Skeletal muscle tissue (tissue), 4 donors: ENCODE data around the gene SUSD6. TPM values are rescaled to one million over a fixed set of nuclear protein-coding genes. Genes with fewer than 3 reads are reported as not detected.
"Not testable (repeated sequence)": the region's sequence is repeated elsewhere in the genome, so short reads cannot be mapped to it uniquely, and the experiment has no call there.

Experiments used
- H3K27ac ChIP-seq: one replicate; pipeline ENCODE4 v1.7.0; 2013; ENCODE audit warnings: mild to moderate bottlenecking, low read depth, low read length, inconsistent platforms
- H3K27me3 ChIP-seq, 3 donors: one replicate each; pipeline ENCODE4 v1.7.0; 2013; ENCODE audit warnings: low read length in 3 of 3; ENCODE audit not compliant: control insufficient read depth in 3 of 3, insufficient read depth in 3 of 3
- H3K36me3 ChIP-seq, 3 donors: one replicate each; pipeline ENCODE4 v1.7.0; 2013; ENCODE audit warnings: low read length in 3 of 3; ENCODE audit not compliant: control insufficient read depth in 3 of 3, insufficient read depth in 3 of 3
- H3K4me1 ChIP-seq, 3 donors: one replicate each; pipeline ENCODE4 v1.7.0; 2013; ENCODE audit warnings: low read length in 3 of 3, mild to moderate bottlenecking in 3 of 3; ENCODE audit not compliant: control insufficient read depth in 3 of 3, insufficient read depth in 3 of 3
- H3K4me3 ChIP-seq, 3 donors: one replicate each; pipeline ENCODE4 v1.7.0; 2013; ENCODE audit warnings: low read length in 3 of 3
- H3K9ac ChIP-seq, 3 donors: one replicate each; pipeline ENCODE4 v1.7.0; 2013; ENCODE audit warnings: low read length in 3 of 3, mild to moderate bottlenecking in 3 of 3, moderate library complexity in 2 of 3, low read depth in 1 of 3
- H3K9me3 ChIP-seq, 3 donors: one replicate each; pipeline ENCODE4 v1.7.0; 2013; ENCODE audit warnings: low read length in 3 of 3; ENCODE audit not compliant: control insufficient read depth in 3 of 3
- total RNA-seq: library from RNA; depleted of rRNA; stranded (reverse); fragments of >200 nt; gene quantifications from one replicate; pipeline ENCODE4 v1.2.3, GENCODE V29; 2014
- donor health status: Osteomylitis.

Gene SUSD6
- total RNA-seq, 1 donor from 2014 or later = 10.4 TPM

- H3K9me3 ChIP-seq = no peaks in the 10 kb centered on the region
- H3K4me1 ChIP-seq = peaks cover 42 to 53% (median 49%) of the 10 kb centered on the region in 3 donors
- H3K27me3 ChIP-seq = no peaks in the 10 kb centered on the region
- peaks cover 7 to 9% (median 7%) of the 10 kb centered on the region in 3 donors for H3K36me3 ChIP-seq
- H3K4me3 ChIP-seq = no peak overlapping the region
- H3K27ac ChIP-seq = no peak overlapping the region
- H3K9ac ChIP-seq = no peak overlapping the region
Measured at GRCh38 chr14:69713993-69714679, 102.7 kb downstream of the SUSD6 start.

GRCh38 chr14:69715725-69716477 lies 104.5 kb downstream of the SUSD6 start:
- no peak overlapping the region for H3K9ac ChIP-seq
- no peaks in the 10 kb centered on the region for H3K27me3 ChIP-seq
- no peak overlapping the region for H3K4me3 ChIP-seq
- H3K36me3 ChIP-seq = peaks cover 0 to 3% (median 0%) of the 10 kb centered on the region in 3 donors
- peaks cover 42 to 53% (median 52%) of the 10 kb centered on the region in 3 donors for H3K4me1 ChIP-seq
- peak overlapping the region; percentile 43 for H3K27ac ChIP-seq
- no peaks in the 10 kb centered on the region for H3K9me3 ChIP-seq

- H3K9me3 ChIP-seq = no peaks in the 10 kb centered on the region
- peaks cover 0 to 3% (median 0%) of the 10 kb centered on the region in 3 donors for H3K36me3 ChIP-seq
- H3K27ac ChIP-seq = peak overlapping the region; percentile 43
- no peaks in the 10 kb centered on the region for H3K27me3 ChIP-seq
- H3K9ac ChIP-seq = no peak overlapping the region
- H3K4me1 ChIP-seq = peaks cover 34 to 45% (median 45%) of the 10 kb centered on the region in 3 donors
- H3K4me3 ChIP-seq = no peak overlapping the region
Measured at GRCh38 chr14:69716478-69717187, 105.2 kb downstream of the SUSD6 start.

GRCh38 chr14:69718614-69719013 lies 107.2 kb downstream of the SUSD6 start:
- H3K27ac ChIP-seq, H3K36me3 ChIP-seq, H3K9me3 ChIP-seq, H3K27me3 ChIP-seq, H3K4me3 ChIP-seq, H3K9ac ChIP-seq: not testable (repeated sequence)
- H3K4me1 ChIP-seq = peaks cover 15 to 25% (median 25%) of the 10 kb centered on the region in 3 donors

GRCh38 chr14:69719501-69719951 lies 108.1 kb downstream of the SUSD6 start:
- no peaks in the 10 kb centered on the region for H3K9me3 ChIP-seq
- H3K9ac ChIP-seq = no peak overlapping the region
- no peaks in the 10 kb centered on the region for H3K36me3 ChIP-seq
- H3K4me1 ChIP-seq = peaks cover 12 to 25% (median 23%) of the 10 kb centered on the region in 3 donors
- no peak overlapping the region for H3K4me3 ChIP-seq
- H3K27ac ChIP-seq = no peak overlapping the region
- no peaks in the 10 kb centered on the region for H3K27me3 ChIP-seq

- H3K4me3 ChIP-seq = no peak overlapping the region
- no peaks in the 10 kb centered on the region for H3K9me3 ChIP-seq
- H3K27ac ChIP-seq = no peak overlapping the region
- H3K27me3 ChIP-seq = no peaks in the 10 kb centered on the region
- peaks cover 9 to 21% (median 19%) of the 10 kb centered on the region in 3 donors for H3K4me1 ChIP-seq
- H3K9ac ChIP-seq = no peak overlapping the region
- H3K36me3 ChIP-seq = no peaks in the 10 kb centered on the region
Measured at GRCh38 chr14:69720912-69721311, 109.5 kb downstream of the SUSD6 start.

- Histone ChIP-seq H3K9ac (peak overlapping the region; percentile 48 to 80 (median 72)), H3K9me3 (no peaks in the 10 kb centered on the region), H3K4me3 (peak overlapping the region; percentile 59 to 77 (median 63)), H3K27me3 (no peaks in the 10 kb centered on the region), H3K4me1 (peaks cover 3 to 12% (median 10%) of the 10 kb centered on the region in 3 donors), H3K36me3 (no peaks in the 10 kb centered on the region), H3K27ac (peak overlapping the region; percentile 2)
Measured at GRCh38 chr14:69726761-69727511, 115.5 kb downstream of the SUSD6 start.

- peak overlapping the region in 1 of 3 donors; percentile 33 for H3K9ac ChIP-seq
- H3K36me3 ChIP-seq = no peaks in the 10 kb centered on the region
- H3K27me3 ChIP-seq = no peaks in the 10 kb centered on the region
- peaks cover 3 to 12% (median 10%) of the 10 kb centered on the region in 3 donors for H3K4me1 ChIP-seq
- H3K27ac ChIP-seq = peak overlapping the region; percentile 2
- no peaks in the 10 kb centered on the region for H3K9me3 ChIP-seq
- H3K4me3 ChIP-seq = no peak overlapping the region
Measured at GRCh38 chr14:69727860-69728259, 116.5 kb downstream of the SUSD6 start.

- H3K27me3 ChIP-seq, H3K9ac ChIP-seq, H3K36me3 ChIP-seq, H3K4me1 ChIP-seq, H3K27ac ChIP-seq, H3K4me3 ChIP-seq, H3K9me3 ChIP-seq: not testable (repeated sequence)
Measured at GRCh38 chr14:69731919-69732598, 120.7 kb downstream of the SUSD6 start.
